Activated CD8-positive, alpha-beta memory T cell treated with anti-CD3 and anti-CD28 coated beads for 4 hours (primary cell): ENCODE measurements around the gene RACGAP1.

ENCODE experiments used
- DNase-seq, 2 donors: peaks; one replicate each; pipeline ENCODE4 v3.0.0-alpha.2; 2020; ENCODE audit warnings: low read depth in 2 of 2

RACGAP1 gene

DNA sequence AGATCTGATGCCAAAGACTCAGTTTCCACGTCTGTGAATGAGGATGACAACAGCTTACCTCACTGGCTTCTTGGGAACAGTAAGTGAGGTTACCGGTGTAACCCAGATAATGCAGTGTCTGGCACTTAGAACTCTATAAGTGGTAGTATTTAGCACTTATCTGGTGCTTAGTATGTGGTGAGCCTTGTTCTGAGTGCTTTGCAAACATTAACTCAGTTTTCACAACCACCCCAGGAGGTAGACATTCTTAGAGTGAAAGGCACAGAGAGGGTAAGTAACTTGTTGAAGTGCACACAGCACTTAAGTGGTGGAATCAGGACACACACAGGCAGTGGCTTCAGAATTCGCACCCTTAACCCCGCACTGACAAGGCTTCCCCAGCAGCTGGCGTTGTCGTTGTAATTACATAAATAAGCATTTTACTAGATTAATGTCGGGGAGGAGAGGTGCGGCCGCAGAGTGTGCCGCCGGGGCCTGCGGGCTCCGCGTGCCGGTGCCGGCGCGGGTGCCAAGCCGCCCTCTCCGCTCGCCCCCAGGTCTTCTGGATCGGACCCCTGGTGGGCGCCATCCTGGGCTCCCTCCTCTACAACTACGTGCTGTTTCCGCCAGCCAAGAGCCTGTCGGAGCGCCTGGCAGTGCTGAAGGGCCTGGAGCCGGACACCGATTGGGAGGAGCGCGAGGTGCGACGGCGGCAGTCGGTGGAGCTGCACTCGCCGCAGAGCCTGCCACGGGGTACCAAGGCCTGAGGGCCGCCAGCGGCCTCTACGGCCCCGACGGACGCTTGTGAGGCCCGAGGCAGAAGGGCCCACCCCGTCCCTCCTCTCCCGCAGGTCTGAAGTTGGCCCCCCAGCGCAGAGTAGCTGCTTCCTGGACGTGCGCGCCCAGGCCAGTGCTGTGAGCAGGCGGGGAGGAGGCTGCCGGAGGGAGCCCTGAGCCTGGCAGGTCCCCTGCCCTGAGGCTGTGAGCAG lies 70.1 kb downstream of the RACGAP1 start:
- DNase-seq: no peak

GRCh38 chr12:49953961-49954846 lies 71.1 kb downstream of the RACGAP1 start:
- no peak for DNase-seq

GRCh38 chr12:49953151-49953550 lies 72.1 kb downstream of the RACGAP1 start:
- DNase-seq: no peak

DNA sequence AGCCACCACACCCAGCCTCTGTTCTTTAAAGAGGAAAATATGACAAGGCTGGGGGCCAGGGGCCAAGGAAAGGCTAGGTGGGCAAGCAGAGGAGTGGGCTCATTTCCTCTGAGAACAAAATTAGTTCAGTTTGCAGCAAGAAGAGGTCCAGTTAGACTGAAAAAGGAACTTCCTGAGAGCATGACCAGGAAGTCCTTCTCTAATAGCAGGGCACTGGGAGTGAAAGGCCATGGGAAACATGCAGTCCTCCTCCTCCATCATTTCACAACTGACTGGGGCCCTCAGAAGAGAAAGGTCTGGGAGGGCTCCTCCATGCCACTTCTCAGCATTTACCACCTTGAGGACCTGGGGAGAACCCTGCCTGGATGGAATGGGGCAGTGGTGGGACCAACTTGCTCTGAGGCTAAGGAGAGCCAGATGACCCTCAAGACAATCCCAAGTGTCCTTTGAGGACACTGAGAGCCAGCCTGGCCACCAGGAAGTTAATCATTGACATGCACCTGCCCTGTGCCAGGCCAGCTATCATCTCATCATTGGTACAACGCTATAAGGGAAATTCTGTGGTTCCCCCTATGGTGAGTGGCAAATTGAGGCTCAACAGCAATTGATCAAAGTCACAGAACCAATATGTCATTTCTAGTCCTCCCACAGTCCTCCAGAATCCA lies 72.8 kb downstream of the RACGAP1 start:
- no peak for DNase-seq

DNA sequence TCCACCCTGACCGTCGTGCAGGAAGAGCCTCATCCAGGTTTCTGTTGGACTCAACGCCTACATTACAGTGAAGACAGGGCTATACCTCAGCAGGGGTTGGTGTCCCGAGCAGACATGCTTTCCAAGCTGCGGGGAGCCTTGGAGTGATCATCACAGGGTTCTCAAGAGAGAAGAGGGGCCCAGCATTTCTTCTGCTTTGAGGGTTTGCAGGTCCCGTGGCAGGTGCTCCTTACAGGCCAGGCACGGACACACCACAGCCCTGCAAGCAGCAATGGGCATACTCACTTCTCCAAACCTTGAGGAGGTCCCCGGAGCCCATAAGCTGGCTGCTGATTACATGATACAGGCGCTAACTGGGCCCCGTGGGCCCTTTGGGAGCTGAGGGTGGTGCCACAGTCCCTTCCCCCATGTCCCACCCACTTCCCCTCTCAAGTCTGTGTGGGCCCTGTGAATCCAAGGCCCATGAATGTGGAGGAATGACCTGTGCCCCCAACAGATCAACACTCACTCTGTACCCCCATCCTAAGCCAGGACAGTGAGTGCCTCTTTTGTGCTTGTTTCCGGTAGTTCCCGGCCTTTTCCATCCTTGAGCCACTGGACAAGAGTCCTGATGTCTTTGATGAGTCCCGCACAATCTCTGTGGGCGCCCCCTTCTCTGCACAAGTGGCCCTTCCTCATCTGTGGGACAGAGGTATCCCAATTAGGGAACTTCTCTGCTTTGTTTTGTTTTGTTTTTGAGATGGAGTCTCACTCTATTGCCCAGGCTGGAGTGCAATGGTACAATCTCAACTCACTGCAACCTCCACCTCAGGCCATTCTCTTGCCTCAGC lies 73.7 kb downstream of the RACGAP1 start:
- no peak for DNase-seq

GRCh38 chr12:49950273-49951251 lies 74.7 kb downstream of the RACGAP1 start, which contains the start of gene AQP2:
Gene AQP2, plus strand, starts transcription at chr12:49950737. Its CDS starts 94 bp downstream, at chr12:49950831.
- DNase-seq: no peak

DNA sequence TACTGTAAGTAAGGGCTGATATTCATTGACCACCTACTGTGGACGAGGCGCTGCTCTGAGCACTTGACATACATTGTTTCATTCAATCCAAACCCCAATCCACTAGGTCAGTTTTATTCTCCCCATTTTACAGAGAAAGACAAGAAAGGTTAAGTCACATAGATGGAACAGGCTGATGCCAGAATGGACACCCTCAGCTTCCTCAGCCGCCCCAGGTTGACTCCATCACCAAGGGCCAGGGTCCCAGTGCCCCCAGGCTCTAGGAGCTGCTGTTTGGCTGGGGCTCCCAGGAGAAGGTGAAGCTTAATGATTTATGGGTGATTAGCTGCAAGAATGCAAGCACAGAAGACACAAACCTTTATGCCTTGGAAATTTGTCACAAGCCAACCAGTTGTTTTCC lies 75.4 kb downstream of the RACGAP1 start:
- DNase-seq: no peak

- DNase-seq: no peak
Measured at GRCh38 chr12:49948866-49949845, 76.1 kb downstream of the RACGAP1 start.

- no peak for DNase-seq
Measured at GRCh38 chr12:49947593-49948226, 77.6 kb downstream of the RACGAP1 start.

DNA sequence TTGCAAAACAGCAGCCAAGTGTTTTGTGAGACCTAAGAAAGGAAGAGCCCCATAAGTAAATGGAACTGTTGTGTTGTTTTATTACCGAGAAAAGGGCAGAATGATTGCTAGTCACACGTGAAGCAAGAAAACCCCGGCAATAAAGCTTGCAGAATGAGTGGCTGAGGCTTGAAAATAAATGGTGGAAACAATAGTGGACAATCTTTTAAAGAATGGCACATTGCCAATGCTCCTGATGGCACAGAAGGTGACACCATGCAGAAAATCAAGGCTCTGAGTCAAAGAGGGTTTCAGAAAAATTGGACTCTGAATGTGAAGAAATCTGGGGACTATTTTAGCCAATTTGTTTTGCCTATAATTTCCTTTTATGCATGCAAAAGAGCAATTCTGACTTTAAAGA lies 78.8 kb downstream of the RACGAP1 start:
- DNase-seq: no peak

GRCh38 chr12:49946086-49946485 lies 79.2 kb downstream of the RACGAP1 start:
- no peak for DNase-seq

DNA sequence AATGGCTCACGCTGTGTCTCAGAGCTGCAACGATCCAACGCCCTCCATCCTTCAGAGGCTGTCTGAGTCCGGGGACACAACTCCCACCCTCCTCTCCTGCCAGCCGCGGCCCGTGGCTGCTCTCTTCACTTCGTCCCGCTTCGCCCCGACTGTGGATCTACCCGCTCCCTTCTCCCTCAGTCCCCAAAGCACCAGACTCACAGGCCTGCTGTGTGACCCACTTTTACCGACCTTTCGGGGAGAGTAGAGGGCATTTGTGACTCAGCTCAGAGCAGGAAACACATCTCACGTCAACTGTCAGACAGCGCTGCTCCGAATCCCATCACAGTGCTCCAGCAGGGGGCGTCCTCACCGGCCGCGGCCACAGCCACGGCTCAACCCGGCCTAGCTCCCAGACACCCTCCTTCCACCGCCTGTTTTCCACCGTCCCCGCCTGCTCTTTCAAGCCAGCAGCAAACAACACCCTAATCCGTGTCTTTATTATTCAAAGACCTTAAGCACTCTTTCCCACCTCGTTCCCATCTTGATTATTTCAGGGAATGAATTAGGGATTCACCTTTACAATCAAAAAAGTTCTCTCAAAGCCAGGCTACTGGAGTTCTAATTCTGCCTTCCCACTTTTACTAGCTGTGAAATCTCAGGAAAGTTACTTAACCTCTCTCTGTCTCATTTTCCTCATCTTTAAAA lies 79.8 kb downstream of the RACGAP1 start:
- DNase-seq: peak; percentile 74 to 76

DNA sequence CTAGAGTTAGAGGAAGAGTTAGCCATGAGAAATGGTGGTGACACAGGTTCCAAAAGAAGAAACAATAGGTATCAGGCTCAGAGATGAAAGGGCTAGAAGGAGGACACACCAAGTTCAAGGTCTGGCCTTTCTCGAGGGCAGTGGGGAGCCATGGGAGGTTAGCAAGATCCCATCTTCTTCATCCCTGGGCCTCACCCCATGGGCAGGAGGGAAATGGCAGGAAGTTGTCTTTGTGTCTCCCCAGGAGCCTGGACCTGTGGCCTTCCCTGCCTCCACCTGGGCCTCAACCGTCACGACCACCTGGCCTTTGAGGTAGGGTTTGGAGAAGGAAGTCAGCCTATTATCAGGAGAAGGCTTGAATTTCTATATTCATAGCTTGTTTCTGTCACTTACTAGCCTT lies 80.6 kb downstream of the RACGAP1 start:
- no peak for DNase-seq

DNA sequence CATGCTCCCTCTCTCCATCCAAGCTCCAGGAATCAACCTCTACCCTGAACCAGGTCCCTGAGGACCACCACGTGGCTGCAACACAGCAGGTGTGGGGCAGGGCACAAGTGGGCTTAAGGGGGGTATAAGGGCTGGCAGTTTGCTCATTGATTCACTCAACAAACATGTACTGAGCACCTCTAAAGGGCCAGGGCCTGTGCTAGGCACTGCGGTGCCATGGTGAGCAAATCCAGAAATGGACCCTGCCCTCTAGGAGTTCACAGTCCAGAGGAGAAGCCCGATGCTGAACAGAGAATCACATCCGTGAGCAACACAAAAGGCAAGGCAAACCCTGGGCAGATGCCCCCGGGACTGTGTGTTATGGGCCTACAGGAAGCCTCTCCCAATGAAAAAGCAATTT lies 81.2 kb downstream of the RACGAP1 start:
- DNase-seq: no peak

- DNase-seq: no peak
Measured at GRCh38 chr12:49943625-49943960, 81.7 kb downstream of the RACGAP1 start.

DNA sequence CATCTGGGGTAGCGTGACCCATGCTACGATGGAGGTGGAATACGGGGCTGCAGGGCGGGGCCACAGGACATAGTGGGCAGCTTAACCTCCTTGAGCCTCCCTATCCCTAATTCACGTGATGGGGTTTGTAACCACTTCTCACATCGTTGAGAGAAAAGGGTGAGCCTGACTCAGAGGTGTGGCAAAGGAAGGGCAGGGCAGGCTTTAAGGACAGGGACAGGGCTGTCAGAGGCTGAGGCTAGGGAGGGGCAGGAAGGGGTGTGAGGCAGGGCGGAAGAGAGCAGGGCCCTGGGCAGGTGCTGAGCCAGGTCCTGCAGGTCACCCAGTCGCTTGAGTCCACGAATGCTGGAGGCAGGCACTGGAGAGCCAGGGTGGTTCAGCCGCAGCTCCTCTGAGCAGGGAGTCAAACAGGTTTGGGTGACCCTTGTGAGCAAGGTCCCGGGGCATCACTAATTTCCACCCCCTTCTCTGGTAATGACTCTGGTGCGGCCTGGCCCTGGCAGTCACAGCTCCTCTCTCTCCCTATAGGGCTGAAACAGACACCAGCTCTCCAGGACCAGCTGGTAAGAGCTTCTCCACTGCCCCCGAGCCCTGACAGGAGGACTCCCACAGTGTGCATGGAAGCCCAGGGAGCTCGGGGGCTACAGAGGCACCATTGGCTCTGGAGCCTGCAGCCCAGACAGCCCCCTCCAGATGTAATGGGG lies 82.2 kb downstream of the RACGAP1 start:
- no peak for DNase-seq

GRCh38 chr12:49942512-49942893 lies 82.8 kb downstream of the RACGAP1 start:
- no peak for DNase-seq
